T-helper 17 cell (primary cell): Measurements from ENCODE around the gene SCIN. TPM values are rescaled to one million over a fixed set of nuclear protein-coding genes. Genes with fewer than 3 reads are reported as not detected.

Experiments
- ATAC-seq: fragments of 150-1000 bp; cut with Tn5 transposase; 2 replicates; pipeline ENCODE4 v1.10.0; 2021; ENCODE audit warnings: mild to moderate bottlenecking, moderate library complexity
- DNase-seq, 3 donors: peaks; one replicate each; pipeline versions ENCODE4 v3.0.0 to v3.0.0-alpha.2; 2020 to 2021
- H3K9me3 ChIP-seq: one replicate; pipeline ENCODE4 v1.7.0; 2013; ENCODE audit warnings: low read length, mild to moderate bottlenecking; ENCODE audit not compliant: control insufficient read depth, poor library complexity, severe bottlenecking
- H3K27ac Mint-ChIP-seq: one replicate; pipeline ENCODE4 v1.8.0; 2022; ENCODE audit warnings: mild to moderate bottlenecking, moderate library complexity, mixed read lengths
- H3K27me3 Mint-ChIP-seq: one replicate; pipeline ENCODE4 v1.8.0; 2022; ENCODE audit warnings: mixed read lengths
- H3K36me3 Mint-ChIP-seq: one replicate; pipeline ENCODE4 v1.8.0; 2022; ENCODE audit warnings: low read depth, mixed read lengths
- H3K4me1 Mint-ChIP-seq: one replicate; pipeline ENCODE4 v1.8.0; 2022; ENCODE audit warnings: mild to moderate bottlenecking, mixed read lengths
- H3K4me3 Mint-ChIP-seq: one replicate; pipeline ENCODE4 v1.8.0; 2022; ENCODE audit warnings: mild to moderate bottlenecking, moderate library complexity, mixed read lengths
- total RNA-seq, 4 donors: library from RNA in 2 of 4; stranded (reverse) in 2 of 4; gene quantifications; one replicate each; pipeline ENCODE4 v1.2.3 and lab custom pipeline; 2022 to 2026

The SCIN gene
- total RNA-seq, 2 donors from 2014 or later = 0.15 TPM; not detected in 1

- no peaks in the 10 kb centered on the region for H3K27me3 Mint-ChIP-seq
- H3K27ac Mint-ChIP-seq = no peak overlapping the region
- H3K9me3 ChIP-seq = no peaks in the 10 kb centered on the region
- DNase-seq (no peak), ATAC-seq (no peak)
- no peak overlapping the region for H3K4me3 Mint-ChIP-seq
- no peaks in the 10 kb centered on the region for H3K36me3 Mint-ChIP-seq
- H3K4me1 Mint-ChIP-seq = no peaks in the 10 kb centered on the region
Measured at GRCh38 chr7:12601302-12601869, 30.9 kb downstream of the SCIN start.

GRCh38 chr7:12607134-12607533 is 36.6 kb downstream of the SCIN start:
- no peak for ATAC-seq
- Mint-ChIP-seq H3K27me3 (peaks cover 17% of the 10 kb centered on the region), H3K4me3 (no peak overlapping the region), H3K4me1 (no peaks in the 10 kb centered on the region), H3K27ac (no peak overlapping the region), H3K36me3 (no peaks in the 10 kb centered on the region)
- no peak for DNase-seq
- H3K9me3 ChIP-seq = no peaks in the 10 kb centered on the region

- no peak overlapping the region for H3K4me3 Mint-ChIP-seq
- H3K9me3 ChIP-seq = no peaks in the 10 kb centered on the region
- DNase-seq = no peak
- H3K4me1 Mint-ChIP-seq = no peaks in the 10 kb centered on the region
- no peak overlapping the region for H3K27ac Mint-ChIP-seq
- peaks cover 24% of the 10 kb centered on the region for H3K27me3 Mint-ChIP-seq
- ATAC-seq = no peak
- no peaks in the 10 kb centered on the region for H3K36me3 Mint-ChIP-seq
Measured at GRCh38 chr7:12609561-12609960, 39.0 kb downstream of the SCIN start.

- H3K9me3 ChIP-seq = no peaks in the 10 kb centered on the region
- H3K27ac Mint-ChIP-seq = no peak overlapping the region
- DNase-seq = no peak
- H3K27me3 Mint-ChIP-seq = peaks cover 29% of the 10 kb centered on the region
- ATAC-seq = no peak
- no peaks in the 10 kb centered on the region for H3K36me3 Mint-ChIP-seq
- H3K4me3 Mint-ChIP-seq = no peak overlapping the region
- H3K4me1 Mint-ChIP-seq = no peaks in the 10 kb centered on the region
Measured at GRCh38 chr7:12610899-12611298, 40.4 kb downstream of the SCIN start.

- ATAC-seq (no peak), DNase-seq (no peak)
- Mint-ChIP-seq H3K4me1 (no peaks in the 10 kb centered on the region), H3K27me3 (peaks cover 36% of the 10 kb centered on the region), H3K4me3 (no peak overlapping the region), H3K27ac (no peak overlapping the region), H3K36me3 (no peaks in the 10 kb centered on the region)
- H3K9me3 ChIP-seq = no peaks in the 10 kb centered on the region
Measured at GRCh38 chr7:12612622-12613021, 42.1 kb downstream of the SCIN start.

- Mint-ChIP-seq H3K27me3 (peaks cover 12% of the 10 kb centered on the region), H3K27ac (no peak overlapping the region)
Measured at GRCh38 chr7:12619461-12620069, 49.0 kb downstream of the SCIN start.

GRCh38 chr7:12620371-12620770 is 49.9 kb downstream of the SCIN start:
- no peak for ATAC-seq
- Mint-ChIP-seq H3K27me3 (peaks cover 9% of the 10 kb centered on the region), H3K27ac (no peak overlapping the region), H3K4me1 (no peaks in the 10 kb centered on the region), H3K36me3 (no peaks in the 10 kb centered on the region), H3K4me3 (no peak overlapping the region)
- no peaks in the 10 kb centered on the region for H3K9me3 ChIP-seq
- no peak for DNase-seq

More at GRCh38 chr7:12619461-12620069, 49.0 kb downstream of the SCIN start:
- DNase-seq (no peak), ATAC-seq (no peak)
- no peaks in the 10 kb centered on the region for H3K9me3 ChIP-seq
- Mint-ChIP-seq H3K4me3 (no peak overlapping the region), H3K36me3 (no peaks in the 10 kb centered on the region), H3K4me1 (no peaks in the 10 kb centered on the region)

- peaks cover 21% of the 10 kb centered on the region for H3K27me3 Mint-ChIP-seq
- no peak overlapping the region for H3K27ac Mint-ChIP-seq
- H3K4me3 Mint-ChIP-seq = no peak overlapping the region
- ATAC-seq = no peak
- no peaks in the 10 kb centered on the region for H3K9me3 ChIP-seq
- peaks cover 2% of the 10 kb centered on the region for H3K36me3 Mint-ChIP-seq
- peaks cover 3% of the 10 kb centered on the region for H3K4me1 Mint-ChIP-seq
- DNase-seq = no peak
Measured at GRCh38 chr7:12623223-12623622, 52.7 kb downstream of the SCIN start.

GRCh38 chr7:12623885-12624498 is 53.5 kb downstream of the SCIN start:
- no peaks in the 10 kb centered on the region for H3K9me3 ChIP-seq
- ATAC-seq = no peak
- Mint-ChIP-seq H3K4me1 (peaks cover 3% of the 10 kb centered on the region), H3K36me3 (peaks cover 2% of the 10 kb centered on the region), H3K27ac (no peak overlapping the region), H3K4me3 (no peak overlapping the region), H3K27me3 (peaks cover 22% of the 10 kb centered on the region)
- DNase-seq = no peak

GRCh38 chr7:12625836-12626235 is 55.3 kb downstream of the SCIN start:
- H3K9me3 ChIP-seq = no peaks in the 10 kb centered on the region
- peaks cover 3% of the 10 kb centered on the region for H3K4me1 Mint-ChIP-seq
- H3K27me3 Mint-ChIP-seq = peaks cover 28% of the 10 kb centered on the region
- DNase-seq (no peak), ATAC-seq (no peak)
- peaks cover 2% of the 10 kb centered on the region for H3K36me3 Mint-ChIP-seq
- H3K4me3 Mint-ChIP-seq = no peak overlapping the region
- no peak overlapping the region for H3K27ac Mint-ChIP-seq

- Mint-ChIP-seq H3K27ac (no peak overlapping the region), H3K27me3 (peaks cover 42% of the 10 kb centered on the region)
- no peak for ATAC-seq
Measured at GRCh38 chr7:12629816-12630512, 59.4 kb downstream of the SCIN start.

GRCh38 chr7:12630513-12630819 is 59.9 kb downstream of the SCIN start:
- no peak for DNase-seq
- H3K27me3 Mint-ChIP-seq = peaks cover 40% of the 10 kb centered on the region
- H3K4me1 Mint-ChIP-seq = peaks cover 11% of the 10 kb centered on the region
- no peak overlapping the region for H3K27ac Mint-ChIP-seq
- no peak overlapping the region for H3K4me3 Mint-ChIP-seq
- ATAC-seq = no peak
- peaks cover 6% of the 10 kb centered on the region for H3K36me3 Mint-ChIP-seq
- H3K9me3 ChIP-seq = no peaks in the 10 kb centered on the region

More at GRCh38 chr7:12629816-12630512, 59.4 kb downstream of the SCIN start:
- no peak for DNase-seq
- H3K9me3 ChIP-seq = no peaks in the 10 kb centered on the region
- Mint-ChIP-seq H3K4me3 (no peak overlapping the region), H3K4me1 (peaks cover 11% of the 10 kb centered on the region), H3K36me3 (peaks cover 6% of the 10 kb centered on the region)

- DNase-seq = no peak
- no peaks in the 10 kb centered on the region for H3K9me3 ChIP-seq
- peaks cover 20% of the 10 kb centered on the region for H3K27me3 Mint-ChIP-seq
- H3K4me3 Mint-ChIP-seq = no peak overlapping the region
- H3K36me3 Mint-ChIP-seq = peaks cover 4% of the 10 kb centered on the region
- H3K4me1 Mint-ChIP-seq = peaks cover 27% of the 10 kb centered on the region
- ATAC-seq = no peak
- no peak overlapping the region for H3K27ac Mint-ChIP-seq
Measured at GRCh38 chr7:12633582-12633981, 63.1 kb downstream of the SCIN start.
